Ramos (cell line): ENCODE results near the gene LY9.

Experiments used
- in situ Hi-C: fragments of 300-500 bp; cut with MboI; formaldehyde crosslinking; loops from one replicate; pipeline ENCODE4 v1.14.3; 2022; ENCODE audit warnings: low sequenced_read_pairs; ENCODE audit not compliant: unreplicated experiment

LY9 gene

GRCh38 chr1:160800142-160800541, 4.2 kb downstream of the LY9 start:
- in situ Hi-C loops: no loop called here

GRCh38 chr1:160800645-160801408, 4.9 kb downstream of the LY9 start:
- in situ Hi-C loops: no loop called here

- in situ Hi-C loops: no loop called here
These were observed 6.0 kb downstream of the LY9 start for GRCh38 chr1:160801836-160802580.

GRCh38 chr1:160806109-160806665, 10.2 kb downstream of the LY9 start:
- in situ Hi-C loops: no loop called here

GRCh38 chr1:160806784-160807183, 10.8 kb downstream of the LY9 start:
- in situ Hi-C loops: no loop called here

GRCh38 chr1:160807247-160807646, 11.3 kb downstream of the LY9 start:
- in situ Hi-C loops: no loop called here

- in situ Hi-C loops: no loop called here
These were observed 11.8 kb downstream of the LY9 start for GRCh38 chr1:160807738-160808137.

GRCh38 chr1:160808289-160808688, 12.3 kb downstream of the LY9 start:
- in situ Hi-C loops: no loop called here

GRCh38 chr1:160810486-160810885, 14.5 kb downstream of the LY9 start:
- in situ Hi-C loops: no loop called here

- in situ Hi-C loops: no loop called here
These were observed 15.2 kb downstream of the LY9 start for GRCh38 chr1:160811147-160811546.

GRCh38 chr1:160813215-160813614, 17.2 kb downstream of the LY9 start:
- in situ Hi-C loops: no loop called here

GRCh38 chr1:160814316-160814715, 18.3 kb downstream of the LY9 start:
- in situ Hi-C loops: no loop called here

GRCh38 chr1:160814856-160815255, 18.9 kb downstream of the LY9 start:
- in situ Hi-C loops: no loop called here

- in situ Hi-C loops: no loop called here
These were observed 22.4 kb downstream of the LY9 start for GRCh38 chr1:160818207-160818937.

GRCh38 chr1:160819186-160819585, 23.2 kb downstream of the LY9 start:
- in situ Hi-C loops: no loop called here

GRCh38 chr1:160821627-160822026, 25.7 kb downstream of the LY9 start:
- in situ Hi-C loops: no loop called here

GRCh38 chr1:160823296-160823695, 27.3 kb downstream of the LY9 start:
- in situ Hi-C loops: no loop called here

- in situ Hi-C loops: no loop called here
These were observed 30.6 kb downstream of the LY9 start for GRCh38 chr1:160826546-160826945.

- in situ Hi-C loops: no loop called here
These were observed 31.4 kb downstream of the LY9 start for GRCh38 chr1:160827418-160827817.

- in situ Hi-C loops: no loop called here
These were observed 33.8 kb downstream of the LY9 start for GRCh38 chr1:160829766-160830165.
